ENCODE data around the gene GRIK4. TPM values are rescaled to one million over a fixed set of nuclear protein-coding genes. Genes with fewer than 3 reads are reported as not detected.

Gene GRIK4
- total RNA-seq, 1 experiment from 2014 or later = 3.3 TPM

DNA sequence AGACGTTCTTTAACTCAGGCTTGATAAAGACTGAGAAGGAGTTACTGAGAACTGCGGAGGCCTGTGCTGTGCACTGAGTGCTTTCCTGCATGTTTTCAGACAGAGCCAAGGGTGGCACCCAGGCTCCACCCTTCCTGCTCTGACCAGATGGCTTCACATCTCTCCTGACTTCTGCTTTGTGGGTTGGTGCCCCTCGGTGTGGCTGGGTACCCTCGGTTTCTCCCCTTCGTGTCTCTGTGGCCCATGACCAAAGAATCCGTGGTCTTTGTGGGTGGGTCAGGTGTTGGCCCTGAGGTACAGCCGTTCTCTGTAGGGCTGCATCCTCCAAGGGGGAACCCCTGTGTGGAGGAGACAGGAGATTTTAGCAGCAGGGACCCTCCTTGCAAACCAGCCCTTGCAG is 34.3 kb downstream of the GRIK4 start:
- TF ChIP-seq OVOL2 (CRISPR knock-in tag; IDR thresholded peaks at IDR 0.05; ENCODE audit: borderline replicate concordance) = no peak
- no peak for TF ChIP-seq ERG (CRISPR knock-in tag; IDR thresholded peaks at IDR 0.05)
- no peak for TF ChIP-seq CDX4 (CRISPR knock-in tag; IDR thresholded peaks at IDR 0.05; ENCODE audit: borderline replicate concordance)
- no peak for TF ChIP-seq ZNF423 (CRISPR knock-in tag; IDR thresholded peaks at IDR 0.05)
- no peak for TF ChIP-seq MLX (CRISPR knock-in tag; IDR thresholded peaks at IDR 0.05)
- TF ChIP-seq ELF4 (CRISPR knock-in tag; IDR thresholded peaks at IDR 0.05; ENCODE audit: low read depth) = no peak
- TF ChIP-seq, protein P1, sequence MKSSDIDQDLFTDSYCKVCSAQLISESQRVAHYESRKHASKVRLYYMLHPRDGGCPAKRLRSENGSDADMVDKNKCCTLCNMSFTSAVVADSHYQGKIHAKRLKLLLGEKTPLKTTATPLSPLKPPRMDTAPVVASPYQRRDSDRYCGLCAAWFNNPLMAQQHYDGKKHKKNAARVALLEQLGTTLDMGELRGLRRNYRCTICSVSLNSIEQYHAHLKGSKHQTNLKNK (CRISPR knock-in tag; IDR thresholded peaks at IDR 0.05) = no peak
- no peak for TF ChIP-seq ZNF671 (CRISPR knock-in tag; IDR thresholded peaks at IDR 0.05)
- no peak for TF ChIP-seq TEAD1 (CRISPR knock-in tag; IDR thresholded peaks at IDR 0.05)
- TF ChIP-seq GTF2I (CRISPR knock-in tag; conservative IDR thresholded peaks at IDR 0.05) = no peak
- TF ChIP-seq TEAD4 (CRISPR knock-in tag; IDR thresholded peaks at IDR 0.05) = no peak
- TF ChIP-seq GRHL2 (CRISPR knock-in tag; IDR thresholded peaks at IDR 0.05; ENCODE audit: insufficient replicate concordance, severe bottlenecking) = no peak
- no peak for TF ChIP-seq ATF6 (CRISPR knock-in tag; IDR thresholded peaks at IDR 0.05)
- no peak for TF ChIP-seq GABPB1 (CRISPR knock-in tag; IDR thresholded peaks at IDR 0.05)
- TF ChIP-seq CTCF (IDR thresholded peaks at IDR 0.05) = no peak
- TF ChIP-seq, protein P2, sequence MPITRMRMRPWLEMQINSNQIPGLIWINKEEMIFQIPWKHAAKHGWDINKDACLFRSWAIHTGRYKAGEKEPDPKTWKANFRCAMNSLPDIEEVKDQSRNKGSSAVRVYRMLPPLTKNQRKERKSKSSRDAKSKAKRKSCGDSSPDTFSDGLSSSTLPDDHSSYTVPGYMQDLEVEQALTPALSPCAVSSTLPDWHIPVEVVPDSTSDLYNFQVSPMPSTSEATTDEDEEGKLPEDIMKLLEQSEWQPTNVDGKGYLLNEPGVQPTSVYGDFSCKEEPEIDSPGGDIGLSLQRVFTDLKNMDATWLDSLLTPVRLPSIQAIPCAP (CRISPR knock-in tag; IDR thresholded peaks at IDR 0.05) = no peak
- no peak for TF ChIP-seq ZNF512 (CRISPR knock-in tag; IDR thresholded peaks at IDR 0.05; ENCODE audit: borderline replicate concordance)
- no peak for TF ChIP-seq NR2C2 (CRISPR knock-in tag; IDR thresholded peaks at IDR 0.05)
- no peak for TF ChIP-seq USF2 (CRISPR knock-in tag; IDR thresholded peaks at IDR 0.05)
- TF ChIP-seq ATF3 (CRISPR knock-in tag; conservative IDR thresholded peaks at IDR 0.05) = no peak
- ChIA-PET POLR2A (interaction anchor here (0.6 kb wide), 1 partner anchor 863 kb away, joined by 3 read pairs; no protein-coding TSS in a partner anchor), CTCF (interaction anchor here (0.6 to 3.0 kb wide), 4 partner anchors 9 to 34 kb away, joined by 3 to 11 read pairs (median 8); partner anchors contain the start of gene GRIK4)
- peaks cover 44% of the 10 kb centered on the region for H3K4me1 Mint-ChIP-seq
- H3K27me3 Mint-ChIP-seq (ENCODE audit: low read depth) = no peaks in the 10 kb centered on the region
- no peak for ATAC-seq
- no peak overlapping the region; the same call in 1 of the 2 replicates for H3K27ac Mint-ChIP-seq
- peaks cover 4% of the 10 kb centered on the region; the same call in 1 of the 2 replicates for H3K9me3 Mint-ChIP-seq
- no peak overlapping the region for H3K4me3 Mint-ChIP-seq
- no peak for DNase-seq (ENCODE audit: low spot score)
- no peaks in the 10 kb centered on the region for H3K36me3 Mint-ChIP-seq

Data from WTC11 (cell line).